GM12892 (cell line): ENCODE data around the gene TMSB4X.
"Not testable (repeated sequence)": the region's sequence is repeated elsewhere in the genome, so short reads cannot be mapped to it uniquely, and the experiment has no call there.

Source experiments
- DNase-seq: peaks from one replicate; pipeline ENCODE4 v3.0.0; 2011; ENCODE audit not compliant: insufficient read length
- FAIRE-seq: peaks from 2 replicates; lab custom pipeline; 2011; peaks lifted over from hg19 to GRCh38; lab: Jason Lieb, UNC
- POLR2A ChIP-seq: IDR thresholded peaks from 2 replicates; pipeline ENCODE4 v1.6.1; 2011; ENCODE audit warnings: low read depth, low read length, control low read depth
- POLR2AphosphoS5 ChIP-seq: IDR thresholded peaks from 2 replicates; pipeline ENCODE4 v1.6.1; 2011; ENCODE audit warnings: low read depth, low read length, control low read depth
- TAF1 ChIP-seq: IDR thresholded peaks from 2 replicates; pipeline ENCODE4 v1.6.1; 2011; ENCODE audit warnings: low read depth, mild to moderate bottlenecking, control low read depth, low read length, borderline replicate concordance

TMSB4X gene

DNA sequence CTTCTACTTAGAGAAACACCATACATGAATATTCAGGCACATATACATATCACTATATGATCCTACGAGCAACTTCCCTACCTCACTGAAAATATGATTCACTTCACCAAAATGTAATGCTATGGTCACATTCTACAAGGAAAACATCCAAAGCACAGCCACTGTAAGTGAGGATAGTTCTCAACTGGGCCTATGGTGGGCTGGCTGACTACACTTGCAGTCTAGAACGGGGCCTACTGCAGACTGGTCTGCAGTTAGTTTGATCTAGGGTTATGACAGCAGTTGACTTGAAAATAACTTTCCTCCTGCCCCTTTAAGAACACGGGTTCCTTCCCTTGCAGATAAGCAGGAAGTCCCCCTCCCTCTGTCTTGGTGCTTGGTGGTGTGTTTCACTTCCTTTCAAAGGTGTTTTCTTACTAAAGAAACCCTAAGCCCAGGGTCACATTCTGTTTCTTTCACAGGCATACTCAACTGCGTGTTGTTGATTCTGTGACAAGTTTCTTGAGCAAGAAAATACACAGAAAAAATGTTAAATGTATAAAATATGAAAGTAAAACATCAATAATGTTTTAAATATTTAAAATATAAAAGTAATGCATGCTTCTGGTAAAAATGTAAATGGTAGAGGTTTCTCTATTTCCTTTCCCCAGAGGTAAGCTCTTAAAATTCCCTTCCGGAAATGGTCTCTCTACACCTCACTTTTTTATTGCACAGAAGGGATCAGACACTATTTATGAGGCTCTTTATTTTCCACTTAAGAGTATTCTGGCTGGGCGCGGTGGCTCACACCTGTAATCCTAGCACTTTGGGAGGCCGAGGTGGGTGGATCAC lies 18.0 kb upstream of the TMSB4X start:
- DNase-seq (peak; percentile 55), FAIRE-seq (peak; percentile 97)
- TF ChIP-seq POLR2AphosphoS5 (peak; percentile 56; the same call in 1 of the 2 replicates), TAF1 (no peak), POLR2A (peak; percentile 46; the same call in 1 of the 2 replicates)

GRCh38 chrX:12958059-12958458 lies 16.9 kb upstream of the TMSB4X start:
- FAIRE-seq: peak; percentile 87

GRCh38 chrX:12958461-12958860 lies 16.4 kb upstream of the TMSB4X start:
- TF ChIP-seq POLR2AphosphoS5: no peak
- TF ChIP-seq POLR2A: no peak
- no peak for TF ChIP-seq TAF1
- FAIRE-seq: no peak
- no peak for DNase-seq

More at GRCh38 chrX:12958059-12958458, 16.9 kb upstream of the TMSB4X start:
- TF ChIP-seq TAF1 (no peak), POLR2AphosphoS5 (0 out of 2 replicates have a peak, but pooled peaks have one; percentile 29)
- no peak for DNase-seq

DNA sequence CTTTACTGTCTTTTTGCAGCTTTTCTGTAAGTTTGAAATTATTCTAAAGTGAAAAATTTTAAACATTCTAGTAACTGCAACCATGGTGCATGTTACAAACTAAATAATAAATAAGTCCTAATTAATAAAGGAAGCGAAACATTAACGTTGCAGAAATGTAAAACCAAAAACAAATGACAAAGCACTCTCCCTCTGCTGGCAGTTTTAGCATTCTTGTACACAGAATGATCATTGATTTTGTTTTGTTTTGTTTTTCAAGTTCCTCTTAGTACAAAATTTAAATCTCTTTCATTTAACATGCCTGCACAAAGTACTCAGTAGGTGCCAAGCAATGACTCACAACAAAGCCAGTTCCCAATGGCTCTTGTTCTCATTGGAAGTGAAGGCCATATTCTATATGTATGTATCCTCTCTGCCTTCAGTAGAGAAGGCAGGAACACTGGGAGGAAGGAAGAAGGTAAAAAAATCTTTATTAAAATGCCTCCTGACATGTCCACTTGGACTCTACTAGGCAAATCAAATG lies 13.7 kb upstream of the TMSB4X start:
- no peak for TF ChIP-seq TAF1
- no peak for TF ChIP-seq POLR2AphosphoS5
- TF ChIP-seq POLR2A: no peak
- peak; percentile 63 for FAIRE-seq
- no peak for DNase-seq

GRCh38 chrX:12962041-12962504 lies 12.8 kb upstream of the TMSB4X start:
- FAIRE-seq (peak; percentile 40), DNase-seq (no peak)
- TF ChIP-seq TAF1: no peak
- no peak for TF ChIP-seq POLR2A
- TF ChIP-seq POLR2AphosphoS5: no peak

DNA sequence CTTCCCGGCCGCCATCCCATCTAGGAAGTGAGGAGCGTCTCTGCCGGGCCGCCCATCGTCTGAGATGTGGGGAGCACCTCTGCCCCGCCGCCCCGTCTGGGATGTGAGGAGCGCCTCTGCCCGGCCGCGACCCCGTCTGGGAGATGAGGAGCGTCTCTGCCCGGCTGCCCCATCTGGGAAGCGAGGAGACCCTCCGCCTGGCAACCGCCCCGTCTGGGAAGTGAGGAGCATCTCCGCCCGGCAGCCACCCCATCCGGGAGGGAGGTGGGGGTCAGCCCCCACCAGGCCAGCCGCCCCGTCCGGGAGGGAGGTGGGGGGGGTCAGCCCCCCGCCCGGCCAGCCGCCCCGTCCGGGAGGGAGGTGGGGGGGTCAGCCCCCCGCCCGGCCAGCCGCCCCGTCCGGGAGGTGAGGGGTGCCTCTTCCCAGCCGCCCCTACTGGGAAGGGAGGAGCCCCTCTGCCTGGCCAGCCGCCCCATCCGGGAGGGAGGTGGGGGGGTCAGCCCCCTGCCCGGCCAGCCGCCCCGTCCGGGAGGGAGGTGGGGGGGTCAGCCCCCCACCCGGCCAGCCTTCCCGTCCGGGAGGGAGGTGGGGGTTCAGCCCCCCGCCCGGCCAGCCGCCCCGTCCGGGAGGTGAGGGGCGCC lies 11.6 kb upstream of the TMSB4X start:
- FAIRE-seq, DNase-seq: not testable (repeated sequence)

DNA sequence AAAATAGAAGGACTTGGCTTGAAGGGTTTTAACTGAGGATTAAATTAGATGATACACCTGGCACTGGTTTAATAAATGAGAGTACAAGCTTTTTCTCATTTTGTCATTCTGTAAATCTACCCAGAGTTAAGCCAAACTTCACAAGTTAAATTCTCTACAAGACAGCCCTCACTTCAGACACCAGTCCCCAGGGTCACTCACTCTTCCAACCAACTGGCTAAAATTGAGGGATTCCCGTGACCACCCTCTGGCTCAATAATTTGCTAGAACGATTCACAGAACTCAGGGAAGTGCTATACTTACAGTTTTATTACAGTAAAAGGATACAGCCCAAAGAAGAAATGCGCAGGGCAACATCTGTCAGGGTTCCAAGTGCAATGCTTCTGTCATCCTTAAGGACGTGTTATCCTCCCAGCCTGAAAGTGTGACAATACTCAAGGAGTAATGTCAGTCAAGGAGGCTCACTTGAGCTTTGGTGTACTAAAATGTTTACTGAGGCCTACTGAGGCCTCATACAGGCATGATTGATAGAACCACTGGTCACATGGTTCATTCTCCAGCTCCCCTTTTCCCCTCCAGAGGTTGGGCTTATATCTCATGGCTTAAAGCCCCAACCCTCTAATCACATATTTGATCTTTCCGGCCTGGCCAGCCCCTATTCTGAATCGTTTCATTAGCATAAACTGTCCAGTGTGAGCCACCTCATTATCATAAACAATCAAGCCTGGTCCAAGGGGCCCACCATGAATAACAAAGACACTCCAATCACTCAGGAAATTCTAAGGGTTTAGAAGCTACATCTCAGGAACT lies 9.6 kb upstream of the TMSB4X start:
- no peak for FAIRE-seq
- no peak for DNase-seq
- no peak for TF ChIP-seq POLR2A

- FAIRE-seq (peak; percentile 36), DNase-seq (no peak)
- TF ChIP-seq POLR2A (no peak), POLR2AphosphoS5 (no peak), TAF1 (no peak)
Measured at GRCh38 chrX:12966151-12966550, 8.8 kb upstream of the TMSB4X start.

- DNase-seq: no peak
- TF ChIP-seq POLR2A (no peak), TAF1 (no peak), POLR2AphosphoS5 (no peak)
- FAIRE-seq: no peak
Measured at GRCh38 chrX:12967711-12968465, 7.0 kb upstream of the TMSB4X start.

DNA sequence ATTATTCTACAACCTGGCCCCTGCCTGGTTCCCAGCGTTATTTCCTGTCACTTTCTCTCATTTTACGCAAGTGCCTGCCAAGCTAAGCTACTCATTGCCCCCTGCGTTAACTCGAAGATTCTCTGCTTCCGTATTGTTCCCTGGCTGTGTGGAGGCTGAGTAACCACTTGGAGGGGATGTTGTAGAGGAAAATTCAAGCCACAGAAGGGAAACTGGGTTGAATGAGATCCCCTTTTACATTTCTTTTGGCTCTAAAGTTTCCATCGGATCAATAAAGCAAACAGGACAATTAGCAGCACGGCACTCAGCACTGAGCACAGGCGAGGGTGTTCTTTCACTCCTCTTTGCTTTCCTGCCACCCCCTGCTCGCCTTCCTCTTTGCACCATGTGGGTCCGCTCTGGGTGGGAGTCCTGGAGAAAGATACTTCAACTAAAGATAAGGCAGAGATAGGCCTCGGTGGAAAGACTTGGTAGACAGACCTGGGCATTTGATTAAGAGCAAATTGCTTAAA lies 4.2 kb upstream of the TMSB4X start:
- FAIRE-seq (peak; percentile 57), DNase-seq (no peak)

More for the DNA sequence above, 4.2 kb upstream of the TMSB4X start:
- TF ChIP-seq POLR2A (no peak), POLR2AphosphoS5 (no peak), TAF1 (no peak)
